Measurements from ENCODE around the gene CENPP. TPM values are rescaled to one million over a fixed set of nuclear protein-coding genes. Genes with fewer than 3 reads are reported as not detected.

The CENPP gene
- total RNA-seq, 1 donor from 2014 or later, result 6.0 TPM

GRCh38 chr9:92660266-92660665 lies 334.5 kb downstream of the CENPP start:
- no peak for DNase-seq

DNA sequence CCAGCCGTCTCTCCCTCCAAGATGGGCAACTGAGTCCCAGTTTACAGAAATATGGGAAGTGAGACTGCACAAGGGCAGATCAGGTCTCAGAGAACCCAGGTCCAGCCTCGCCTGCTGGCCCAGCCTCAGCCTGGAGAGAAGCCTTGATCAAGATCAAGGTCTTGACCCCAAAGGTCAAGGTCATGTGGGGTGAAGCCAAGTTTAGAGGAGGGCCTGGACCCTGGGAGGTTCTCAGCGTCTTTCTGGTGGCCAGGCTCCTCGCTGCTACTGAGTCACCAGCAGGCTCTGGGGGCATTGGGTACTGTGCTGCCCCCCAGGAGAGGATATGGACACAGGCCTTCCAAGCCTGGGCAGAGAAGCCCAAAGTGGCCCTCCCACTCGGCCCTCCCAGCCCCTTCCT lies 335.4 kb downstream of the CENPP start:
- no peak for DNase-seq

DNA sequence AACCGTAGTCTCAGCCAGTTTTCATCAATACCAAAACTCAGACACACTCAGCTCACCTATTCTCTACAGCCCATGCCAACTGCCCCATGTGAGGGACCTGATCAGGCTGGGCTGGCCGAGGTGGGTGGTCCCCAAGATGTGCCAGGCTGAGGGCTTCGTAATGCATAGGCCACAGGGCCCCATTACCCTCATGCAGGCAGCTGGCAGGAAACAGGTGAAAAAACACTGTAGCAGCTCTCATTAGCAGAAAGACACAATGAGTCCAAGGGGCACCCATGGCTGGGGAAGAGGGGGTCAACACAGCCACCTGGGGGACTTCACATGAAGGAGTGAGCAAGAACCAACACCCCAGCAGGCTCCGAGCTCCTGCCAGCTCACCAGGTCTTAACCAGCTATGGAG lies 336.0 kb downstream of the CENPP start:
- no peak for DNase-seq

DNA sequence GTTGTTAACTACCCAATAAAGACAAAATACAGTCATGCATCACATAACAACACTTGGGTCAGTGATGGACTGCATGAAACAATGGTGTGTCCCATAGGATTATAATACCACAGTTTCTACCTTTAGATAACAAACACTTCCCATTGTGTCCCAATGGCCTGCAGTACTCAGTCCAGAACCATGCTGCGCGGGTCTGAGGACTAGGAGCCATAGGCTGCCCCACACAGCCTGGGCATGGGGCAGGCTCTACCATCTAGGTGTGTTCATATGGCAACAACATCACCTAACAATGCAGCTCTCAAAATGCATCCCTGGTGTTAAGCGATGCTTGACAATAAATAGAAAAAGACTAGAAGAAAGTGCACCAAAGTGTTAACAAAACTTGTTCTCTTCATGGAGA lies 337.4 kb downstream of the CENPP start:
- DNase-seq, result no peak

- DNase-seq, result no peak
These were observed 338.2 kb downstream of the CENPP start for GRCh38 chr9:92663951-92664350.

GRCh38 chr9:92664394-92665152 lies 338.8 kb downstream of the CENPP start:
- DNase-seq, result no peak

- DNase-seq, result no peak
These were observed 340.1 kb downstream of the CENPP start for GRCh38 chr9:92665836-92666235.

- DNase-seq, result no peak
These were observed 340.5 kb downstream of the CENPP start for GRCh38 chr9:92666236-92666635.

DNA sequence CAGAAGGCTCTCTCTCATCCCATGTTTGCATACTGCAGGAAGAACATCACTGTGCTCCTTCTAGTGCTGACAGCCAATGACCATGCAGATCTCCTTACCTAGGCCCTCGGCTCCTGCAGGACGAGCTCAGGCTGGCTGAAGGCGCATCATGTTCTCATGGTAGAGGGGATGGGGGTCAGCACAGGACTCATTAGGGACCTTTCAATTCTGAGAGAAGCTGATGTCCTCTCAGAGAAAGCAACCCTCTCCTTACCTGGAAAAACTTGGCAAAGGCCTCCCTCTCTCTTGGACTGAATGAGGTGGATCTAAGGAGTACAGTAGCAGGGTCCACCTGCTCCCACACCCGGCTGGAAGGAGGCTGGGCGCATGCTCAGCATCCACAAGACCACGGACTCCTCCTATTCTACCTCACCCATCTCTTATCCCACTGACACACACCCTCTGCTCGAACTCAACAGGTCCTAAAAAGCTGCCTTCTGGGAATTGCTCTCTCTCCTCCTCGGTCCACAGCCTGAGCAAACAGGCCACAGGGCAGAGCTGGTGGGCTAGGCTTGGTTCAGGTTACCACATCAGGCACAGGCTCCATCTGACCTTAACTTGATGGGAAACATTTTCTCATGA lies 341.3 kb downstream of the CENPP start:
- no peak for DNase-seq

DNA sequence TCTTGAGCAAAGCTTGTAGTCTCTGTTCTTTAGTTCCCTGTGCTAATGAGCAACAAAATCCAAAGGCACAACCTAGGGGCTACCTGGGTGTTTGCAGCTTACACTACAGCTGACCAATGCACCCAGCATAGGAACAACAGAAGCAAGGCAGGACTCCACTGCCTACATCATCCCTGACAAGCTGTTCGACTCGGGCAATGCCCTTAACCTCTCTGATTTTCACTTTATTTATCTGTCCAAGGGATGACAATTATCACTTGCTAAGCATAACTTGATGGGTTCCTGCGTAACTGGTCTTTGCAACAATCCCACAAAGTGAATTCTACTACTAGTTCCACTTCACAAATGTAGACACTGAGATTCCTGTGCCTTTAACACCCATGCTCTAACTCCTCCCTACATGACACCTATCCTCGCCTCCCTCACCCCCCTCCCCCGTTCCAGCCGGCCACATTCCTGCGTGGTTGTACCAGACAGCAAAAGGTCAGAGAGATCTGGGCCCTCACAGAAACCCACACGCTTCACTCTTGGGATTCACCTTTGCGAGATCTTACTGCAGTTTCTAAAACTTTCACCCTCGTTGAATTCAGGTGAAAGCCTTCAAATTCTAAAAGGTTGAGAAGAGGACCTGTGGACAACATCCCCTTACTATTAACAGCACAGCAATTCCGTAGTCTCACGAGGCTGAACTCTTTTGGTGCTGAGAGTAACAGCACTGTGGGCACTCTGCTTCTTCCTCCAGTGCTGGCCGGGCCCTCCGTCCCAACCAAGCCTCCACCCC lies 343.2 kb downstream of the CENPP start:
- DNase-seq, result no peak

DNA sequence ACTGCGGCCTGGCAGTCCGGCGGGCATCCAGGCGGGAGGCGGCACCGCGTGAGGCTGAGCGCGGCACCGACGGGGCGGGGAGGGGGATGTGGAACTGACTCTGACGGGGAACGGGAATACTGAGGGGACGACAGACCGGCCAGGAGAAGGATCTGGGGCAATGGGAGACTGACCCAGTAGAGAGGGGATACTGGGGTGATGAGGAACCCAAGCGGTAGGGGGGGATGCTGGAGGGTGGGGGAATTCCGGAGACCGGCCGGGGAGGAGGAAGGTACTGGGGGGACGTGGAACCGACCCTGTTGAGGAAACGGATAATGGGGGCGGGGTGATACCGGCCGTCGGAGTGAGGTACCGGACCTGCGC lies 343.8 kb downstream of the CENPP start:
- DNase-seq, result no peak

Small RNAs within 50 kb of the gene (small RNA-seq; reads per million reads assigned to genes)
- not detected for gene AL157827.1 (ENCODE audit: low replicate concordance)
- gene MIR3651 (ENCODE audit: low replicate concordance), result not detected
- not detected for gene MIR4670 (ENCODE audit: low replicate concordance)
- gene SNORA84 (ENCODE audit: low replicate concordance), result 0.33 reads per million, percentile 37 among the genes with 10 or more reads in this experiment

Other genes starting within 250 kb of the CENPP start
- 100 TPM for gene SPTLC1, start 210.5 kb upstream of the CENPP start, total RNA-seq
- gene IARS1, start 32.3 kb upstream of the CENPP start, total RNA-seq, result 123 TPM
- gene NOL8, start 603 bp upstream of the CENPP start, total RNA-seq, result 29.0 TPM
- 281 TPM for gene OGN, start 78.6 kb downstream of the CENPP start, total RNA-seq
- 16.0 TPM for gene OMD, start 98.5 kb downstream of the CENPP start, total RNA-seq
- 197 TPM for gene ASPN, start 156.6 kb downstream of the CENPP start, total RNA-seq
- gene ECM2, start 210.0 kb downstream of the CENPP start, total RNA-seq, result 77.1 TPM

All from skin of body (tissue), 3 donors.